Fibroblast of lung (primary cell): ENCODE results near the gene TRAM2. TPM values are rescaled to one million over a fixed set of nuclear protein-coding genes. Genes with fewer than 3 reads are reported as not detected.

ENCODE experiments used
- DNase-seq, 2 donors: peaks; one replicate each; pipeline versions ENCODE4 v3.0.0 to v3.0.0-alpha.2; 2010; ENCODE audit warnings: low read depth in 2 of 2
- H2AFZ ChIP-seq: 2 replicates; pipeline ENCODE4 v1.5.1; 2012; ENCODE audit warnings: low read length, control low read depth, inconsistent platforms
- H3K27ac ChIP-seq: 2 replicates; pipeline ENCODE4 v1.5.1; 2011; ENCODE audit warnings: low read length, control low read depth; ENCODE audit not compliant: insufficient read depth
- H3K27me3 ChIP-seq: 2 replicates; pipeline ENCODE4 v1.5.1; 2011; ENCODE audit warnings: mild to moderate bottlenecking, low read length; ENCODE audit not compliant: control insufficient read depth, insufficient read depth
- H3K36me3 ChIP-seq: 2 replicates; pipeline ENCODE4 v1.5.1; 2011; ENCODE audit warnings: low read length; ENCODE audit not compliant: control insufficient read depth, insufficient read depth
- H3K4me1 ChIP-seq: 2 replicates; pipeline ENCODE4 v1.5.1; 2011; ENCODE audit warnings: low read length; ENCODE audit not compliant: control insufficient read depth, insufficient read depth; ENCODE audit errors: extremely low read depth
- H3K4me2 ChIP-seq: 2 replicates; pipeline ENCODE4 v1.5.1; 2011; ENCODE audit warnings: low read length, control low read depth; ENCODE audit not compliant: insufficient read depth; ENCODE audit errors: extremely low read depth
- H3K4me3 ChIP-seq, 4 experiments: fragments of 200-600 bp in 1 of 4; sonication (generic) in 1 of 4; replicated peaks in 1 of 4; 2 replicates each; pipeline ENCODE4 v1.5.1; 2011 to 2016; ENCODE audit warnings: low read length in 4 of 4, low read depth in 3 of 4, mild to moderate bottlenecking in 3 of 4, control low read depth in 2 of 4, inconsistent platforms in 1 of 4, mixed read lengths in 1 of 4; ENCODE audit not compliant: insufficient read depth in 1 of 4; ENCODE audit errors: control extremely low read depth in 1 of 4
- H3K79me2 ChIP-seq: 2 replicates; pipeline ENCODE4 v1.5.1; 2012; ENCODE audit warnings: mild to moderate bottlenecking, low read length, inconsistent platforms; ENCODE audit not compliant: control insufficient read depth, insufficient read depth
- H3K9ac ChIP-seq: 2 replicates; pipeline ENCODE4 v1.5.1; 2011; ENCODE audit warnings: mild to moderate bottlenecking, low read length, control low read depth; ENCODE audit not compliant: insufficient read depth
- H3K9me3 ChIP-seq: 2 replicates; pipeline ENCODE4 v1.5.1; 2012; ENCODE audit warnings: low read depth, low read length; ENCODE audit not compliant: control insufficient read depth, insufficient read depth
- H4K20me1 ChIP-seq: 2 replicates; pipeline ENCODE4 v1.5.1; 2011; ENCODE audit warnings: low read length; ENCODE audit not compliant: control insufficient read depth, insufficient read depth; ENCODE audit errors: extremely low read depth
- CTCF ChIP-seq, 2 donors: IDR thresholded peaks in 1 of 2; conservative IDR thresholded peaks in 1 of 2; 1 replicate in 1 of 2; 2 replicates in 1 of 2; pipeline ENCODE4 v1.5.1; 2011 to 2012; ENCODE audit warnings: low read length in 2 of 2, control low read depth in 1 of 2, inconsistent platforms in 1 of 2, low read depth in 1 of 2, mild to moderate bottlenecking in 1 of 2
- EZH2 ChIP-seq: IDR thresholded peaks from 2 replicates; pipeline ENCODE4 v1.5.1; 2012; ENCODE audit warnings: low read length, control low read depth, mild to moderate bottlenecking; ENCODE audit errors: missing control alignments
- polyA plus RNA-seq, 2 donors: library from polyadenylated mRNA; depleted of rRNA in 1 of 2; stranded (reverse) in 1 of 2; unstranded in 1 of 2; fragments of >200 nt; gene quantifications; 2 replicates each; pipeline ENCODE4 v1.2.1, GENCODE V29; 2011 to 2012; ENCODE audit warnings: missing spikeins in 1 of 2
- total RNA-seq: library from RNA; depleted of rRNA; stranded (reverse); fragments of >200 nt; gene quantifications from 2 replicates; pipeline ENCODE4 v1.2.1, GENCODE V29; 2014

The TRAM2 gene
- total and polyA plus RNA-seq, 2 donors (not counting 1 experiment from before 2014, with no cell fraction given) = 131 to 252 TPM

GRCh38 chr6:52595000-52595795 is 18.3 kb upstream of the TRAM2 start:
- peak overlapping the region; percentile 24 for H3K9ac ChIP-seq
- H3K4me2 ChIP-seq = peak overlapping the region; percentile 69
- H3K9me3 ChIP-seq = no peaks in the 10 kb centered on the region
- no peaks in the 10 kb centered on the region for H3K79me2 ChIP-seq
- H4K20me1 ChIP-seq = no peaks in the 10 kb centered on the region
- peak overlapping the region; percentile 60 for H3K27ac ChIP-seq
- H3K27me3 ChIP-seq = no peaks in the 10 kb centered on the region
- H3K36me3 ChIP-seq = no peaks in the 10 kb centered on the region
- H3K4me3 ChIP-seq = peak overlapping the region in 2 of 4 experiments; percentile 16 to 43
- H2AFZ ChIP-seq = peak overlapping the region; percentile 9
- TF ChIP-seq EZH2 (no peak), CTCF (conservative IDR thresholded peaks at IDR 0.05 in 1 of 2, IDR thresholded peaks at IDR 0.05 in 1 of 2; ENCODE audit: low read depth in 1 of 2, low read length in 2 of 2) (no peak)
- peaks cover 32% of the 10 kb centered on the region for H3K4me1 ChIP-seq
- DNase-seq = peak; percentile 93 to 96

GRCh38 chr6:52594221-52594620 is 17.4 kb upstream of the TRAM2 start:
- Histone ChIP-seq H4K20me1 (no peaks in the 10 kb centered on the region), H3K9me3 (no peaks in the 10 kb centered on the region), H3K9ac (no peak overlapping the region), H3K79me2 (no peaks in the 10 kb centered on the region), H3K36me3 (no peaks in the 10 kb centered on the region), H3K27ac (peak overlapping the region; percentile 60), H3K4me1 (peaks cover 35% of the 10 kb centered on the region), H3K27me3 (no peaks in the 10 kb centered on the region), H2AFZ (no peak overlapping the region), H3K4me2 (peak overlapping the region; percentile 69), H3K4me3 (no peak overlapping the region)
- no peak for TF ChIP-seq EZH2
- TF ChIP-seq CTCF (conservative IDR thresholded peaks at IDR 0.05 in 1 of 2, IDR thresholded peaks at IDR 0.05 in 1 of 2; ENCODE audit: low read depth in 1 of 2, low read length in 2 of 2) = no peak
- DNase-seq = no peak

- Histone ChIP-seq H3K4me1 (peaks cover 25% of the 10 kb centered on the region), H3K36me3 (no peaks in the 10 kb centered on the region), H4K20me1 (no peaks in the 10 kb centered on the region), H3K4me3 (no peak overlapping the region), H3K27ac (no peak overlapping the region), H2AFZ (no peak overlapping the region), H3K9ac (no peak overlapping the region), H3K27me3 (no peaks in the 10 kb centered on the region), H3K4me2 (no peak overlapping the region), H3K9me3 (no peaks in the 10 kb centered on the region), H3K79me2 (no peaks in the 10 kb centered on the region)
- DNase-seq = no peak
- TF ChIP-seq EZH2 (no peak), CTCF (conservative IDR thresholded peaks at IDR 0.05 in 1 of 2, IDR thresholded peaks at IDR 0.05 in 1 of 2; ENCODE audit: low read depth in 1 of 2, low read length in 2 of 2) (no peak)
These were observed 15.0 kb upstream of the TRAM2 start for GRCh38 chr6:52591832-52592231.
